ENCODE measurements around the gene SCN1B.

The SCN1B gene

GRCh38 chr19:35062942-35063341 lies 32.7 kb downstream of the SCN1B start:
- Histone ChIP-seq H2BK12ac (ENCODE audit: low read length) (no peak overlapping the region), H3K9ac (ENCODE audit: low read depth, low read length, poor library complexity) (no peak overlapping the region), H3K9me3 (replicated peaks in 1 of 2; ENCODE audit: control insufficient read depth in 2 of 2, insufficient read depth in 1 of 2, low read depth in 1 of 2, low read length in 2 of 2) (no peaks in the 10 kb centered on the region), H2BK120ac (ENCODE audit: low read depth, low read length) (no peak overlapping the region), H2BK5ac (ENCODE audit: low read length) (no peak overlapping the region), H4K91ac (ENCODE audit: low read depth, low read length, poor library complexity) (no peak overlapping the region), H3K18ac (ENCODE audit: low read length) (no peak overlapping the region), H2BK15ac (ENCODE audit: low read length) (no peak overlapping the region), H2AK5ac (ENCODE audit: low read depth, low read length) (no peak overlapping the region), H3K4me3 (ENCODE audit: low read length in 2 of 2) (no peak overlapping the region), H3K23ac (ENCODE audit: low read depth, low read length, poor library complexity) (no peak overlapping the region), H3K79me1 (ENCODE audit: low read depth, low read length) (no peaks in the 10 kb centered on the region), H3K36me3 (replicated peaks in 1 of 2; ENCODE audit: control insufficient read depth in 2 of 2, insufficient read depth in 2 of 2, low read length in 2 of 2) (no peaks in the 10 kb centered on the region), H2AFZ (ENCODE audit: low read length) (no peak overlapping the region), H3K27ac (replicated peaks; ENCODE audit: low read length) (no peak overlapping the region), H3K4me2 (ENCODE audit: insufficient read depth, low read length, poor library complexity, severe bottlenecking) (no peak overlapping the region), H3K4ac (ENCODE audit: low read length) (no peak overlapping the region), H3K14ac (ENCODE audit: low read length) (no peak overlapping the region), H3K27me3 (ENCODE audit: control insufficient read depth in 3 of 3, insufficient read depth in 3 of 3, low read depth in 1 of 3, low read length in 3 of 3) (no peaks in the 10 kb centered on the region), H3K4me1 (ENCODE audit: control insufficient read depth in 2 of 2, insufficient read depth in 1 of 2, low read depth in 1 of 2, low read length in 2 of 2) (no peaks in the 10 kb centered on the region), H4K8ac (ENCODE audit: low read depth, low read length) (no peak overlapping the region)
- WGBS, 2 donors (ENCODE audit: extremely low coverage in 2 of 2, insufficient read length in 2 of 2, insufficient replicate concordance in 1 of 2) = no CpG with 5 or more reads among the region's 7 CpGs
- no peak for DNase-seq (ENCODE audit: low spot score)

- no peak overlapping the region for H3K4ac ChIP-seq (ENCODE audit: low read length)
- no peak overlapping the region for H2AK5ac ChIP-seq (ENCODE audit: low read depth, low read length)
- H3K9ac ChIP-seq (ENCODE audit: low read depth, low read length, poor library complexity) = no peak overlapping the region
- no peak overlapping the region for H4K91ac ChIP-seq (ENCODE audit: low read depth, low read length, poor library complexity)
- no peak overlapping the region for H3K4me2 ChIP-seq (ENCODE audit: insufficient read depth, low read length, poor library complexity, severe bottlenecking)
- no peaks in the 10 kb centered on the region for H3K27me3 ChIP-seq (ENCODE audit: control insufficient read depth in 3 of 3, insufficient read depth in 3 of 3, low read depth in 1 of 3, low read length in 3 of 3)
- H3K14ac ChIP-seq (ENCODE audit: low read length) = no peak overlapping the region
- H3K23ac ChIP-seq (ENCODE audit: low read depth, low read length, poor library complexity) = no peak overlapping the region
- H2AFZ ChIP-seq (ENCODE audit: low read length) = no peak overlapping the region
- no peak for DNase-seq (ENCODE audit: low spot score)
- no CpG with 5 or more reads among the region's 10 CpGs for WGBS, 2 donors (ENCODE audit: extremely low coverage in 2 of 2, insufficient read length in 2 of 2, insufficient replicate concordance in 1 of 2)
- H2BK5ac ChIP-seq (ENCODE audit: low read length) = no peak overlapping the region
- H3K18ac ChIP-seq (ENCODE audit: low read length) = no peak overlapping the region
- no peak overlapping the region for H2BK12ac ChIP-seq (ENCODE audit: low read length)
- H2BK15ac ChIP-seq (ENCODE audit: low read length) = no peak overlapping the region
- peaks cover 0 to 8% of the 10 kb centered on the region in 2 donors for H3K4me1 ChIP-seq (ENCODE audit: control insufficient read depth in 2 of 2, insufficient read depth in 1 of 2, low read depth in 1 of 2, low read length in 2 of 2)
- no peak overlapping the region for H3K4me3 ChIP-seq (ENCODE audit: low read length in 2 of 2)
- no peaks in the 10 kb centered on the region for H3K79me1 ChIP-seq (ENCODE audit: low read depth, low read length)
- no peak overlapping the region for H4K8ac ChIP-seq (ENCODE audit: low read depth, low read length)
- H3K9me3 ChIP-seq (replicated peaks in 1 of 2; ENCODE audit: control insufficient read depth in 2 of 2, insufficient read depth in 1 of 2, low read depth in 1 of 2, low read length in 2 of 2) = no peaks in the 10 kb centered on the region
- H2BK120ac ChIP-seq (ENCODE audit: low read depth, low read length) = no peak overlapping the region
- no peaks in the 10 kb centered on the region for H3K36me3 ChIP-seq (replicated peaks in 1 of 2; ENCODE audit: control insufficient read depth in 2 of 2, insufficient read depth in 2 of 2, low read length in 2 of 2)
- H3K27ac ChIP-seq (replicated peaks; ENCODE audit: low read length) = no peak overlapping the region
These were observed 33.9 kb downstream of the SCN1B start for GRCh38 chr19:35063940-35064818.

GRCh38 chr19:35065574-35065973 lies 35.3 kb downstream of the SCN1B start:
- peaks cover 0 to 2% of the 10 kb centered on the region in 2 donors for H3K9me3 ChIP-seq (replicated peaks in 1 of 2; ENCODE audit: control insufficient read depth in 2 of 2, insufficient read depth in 1 of 2, low read depth in 1 of 2, low read length in 2 of 2)
- no peak overlapping the region for H2AFZ ChIP-seq (ENCODE audit: low read length)
- WGBS, 2 donors (ENCODE audit: extremely low coverage in 2 of 2, insufficient read length in 2 of 2, insufficient replicate concordance in 1 of 2) = no CpG with 5 or more reads among the region's 10 CpGs
- H3K27me3 ChIP-seq (ENCODE audit: control insufficient read depth in 3 of 3, insufficient read depth in 3 of 3, low read depth in 1 of 3, low read length in 3 of 3) = no peaks in the 10 kb centered on the region
- peak overlapping the region; percentile 54 for H2AK5ac ChIP-seq (ENCODE audit: low read depth, low read length)
- H4K91ac ChIP-seq (ENCODE audit: low read depth, low read length, poor library complexity) = no peak overlapping the region
- no peak overlapping the region for H2BK5ac ChIP-seq (ENCODE audit: low read length)
- no peak overlapping the region for H2BK12ac ChIP-seq (ENCODE audit: low read length)
- H3K18ac ChIP-seq (ENCODE audit: low read length) = no peak overlapping the region
- no peaks in the 10 kb centered on the region for H3K79me1 ChIP-seq (ENCODE audit: low read depth, low read length)
- H2BK120ac ChIP-seq (ENCODE audit: low read depth, low read length) = no peak overlapping the region
- H3K36me3 ChIP-seq (replicated peaks in 1 of 2; ENCODE audit: control insufficient read depth in 2 of 2, insufficient read depth in 2 of 2, low read length in 2 of 2) = no peaks in the 10 kb centered on the region
- no peak overlapping the region for H3K9ac ChIP-seq (ENCODE audit: low read depth, low read length, poor library complexity)
- H3K23ac ChIP-seq (ENCODE audit: low read depth, low read length, poor library complexity) = no peak overlapping the region
- H2BK15ac ChIP-seq (ENCODE audit: low read length) = peak overlapping the region; percentile 37
- no peak for DNase-seq (ENCODE audit: low spot score)
- no peak overlapping the region for H3K27ac ChIP-seq (replicated peaks; ENCODE audit: low read length)
- no peak overlapping the region for H3K4ac ChIP-seq (ENCODE audit: low read length)
- H3K4me2 ChIP-seq (ENCODE audit: insufficient read depth, low read length, poor library complexity, severe bottlenecking) = no peak overlapping the region
- no peak overlapping the region for H3K4me3 ChIP-seq (ENCODE audit: low read length in 2 of 2)
- peaks cover 0 to 8% of the 10 kb centered on the region in 2 donors for H3K4me1 ChIP-seq (ENCODE audit: control insufficient read depth in 2 of 2, insufficient read depth in 1 of 2, low read depth in 1 of 2, low read length in 2 of 2)
- H4K8ac ChIP-seq (ENCODE audit: low read depth, low read length) = no peak overlapping the region
- no peak overlapping the region for H3K14ac ChIP-seq (ENCODE audit: low read length)

GRCh38 chr19:35066121-35066520 lies 35.9 kb downstream of the SCN1B start:
- peak overlapping the region; percentile 54 for H2AK5ac ChIP-seq (ENCODE audit: low read depth, low read length)
- no peak overlapping the region for H3K14ac ChIP-seq (ENCODE audit: low read length)
- no peaks in the 10 kb centered on the region for H3K36me3 ChIP-seq (replicated peaks in 1 of 2; ENCODE audit: control insufficient read depth in 2 of 2, insufficient read depth in 2 of 2, low read length in 2 of 2)
- no peak overlapping the region for H4K91ac ChIP-seq (ENCODE audit: low read depth, low read length, poor library complexity)
- no peak overlapping the region for H4K8ac ChIP-seq (ENCODE audit: low read depth, low read length)
- no peak overlapping the region for H3K23ac ChIP-seq (ENCODE audit: low read depth, low read length, poor library complexity)
- no peak overlapping the region for H3K27ac ChIP-seq (replicated peaks; ENCODE audit: low read length)
- H3K4ac ChIP-seq (ENCODE audit: low read length) = no peak overlapping the region
- no peaks in the 10 kb centered on the region for H3K79me1 ChIP-seq (ENCODE audit: low read depth, low read length)
- no peak overlapping the region for H2BK12ac ChIP-seq (ENCODE audit: low read length)
- H3K9me3 ChIP-seq (replicated peaks in 1 of 2; ENCODE audit: control insufficient read depth in 2 of 2, insufficient read depth in 1 of 2, low read depth in 1 of 2, low read length in 2 of 2) = peaks cover 0 to 3% of the 10 kb centered on the region in 2 donors
- H2BK5ac ChIP-seq (ENCODE audit: low read length) = no peak overlapping the region
- no peak for DNase-seq (ENCODE audit: low spot score)
- H2AFZ ChIP-seq (ENCODE audit: low read length) = no peak overlapping the region
- no CpG with 5 or more reads among the region's 15 CpGs for WGBS, 2 donors (ENCODE audit: extremely low coverage in 2 of 2, insufficient read length in 2 of 2, insufficient replicate concordance in 1 of 2)
- no peaks in the 10 kb centered on the region for H3K27me3 ChIP-seq (ENCODE audit: control insufficient read depth in 3 of 3, insufficient read depth in 3 of 3, low read depth in 1 of 3, low read length in 3 of 3)
- H3K4me1 ChIP-seq (ENCODE audit: control insufficient read depth in 2 of 2, insufficient read depth in 1 of 2, low read depth in 1 of 2, low read length in 2 of 2) = peaks cover 0 to 8% of the 10 kb centered on the region in 2 donors
- H2BK15ac ChIP-seq (ENCODE audit: low read length) = peak overlapping the region; percentile 37
- H3K9ac ChIP-seq (ENCODE audit: low read depth, low read length, poor library complexity) = no peak overlapping the region
- no peak overlapping the region for H2BK120ac ChIP-seq (ENCODE audit: low read depth, low read length)
- H3K4me3 ChIP-seq (ENCODE audit: low read length in 2 of 2) = no peak overlapping the region
- H3K4me2 ChIP-seq (ENCODE audit: insufficient read depth, low read length, poor library complexity, severe bottlenecking) = no peak overlapping the region
- H3K18ac ChIP-seq (ENCODE audit: low read length) = no peak overlapping the region
